ENCODE data around the gene CARS1.

Gene CARS1

DNA sequence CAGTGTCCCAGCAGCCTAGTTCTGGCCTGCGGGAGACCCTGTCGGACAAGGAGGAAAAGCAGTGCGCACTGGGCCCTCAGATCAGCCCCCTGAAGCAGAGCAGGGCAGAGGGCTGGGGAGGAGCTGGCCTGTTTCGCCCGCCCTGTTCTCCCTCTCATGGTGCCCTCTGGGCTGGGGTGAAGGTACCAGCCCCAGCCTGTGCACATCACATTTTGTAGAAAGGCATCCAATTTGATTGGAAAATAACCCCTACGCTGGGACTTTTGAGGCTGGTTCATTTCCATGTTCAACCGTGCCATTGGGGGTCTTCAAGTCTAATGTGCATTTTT, 64.3 kb downstream of the CARS1 start:
- no peak for DNase-seq (ENCODE audit: low read depth, low spot score)
- H3K4me3 ChIP-seq (ENCODE audit: low read depth, low read length): peak overlapping the region; percentile 92
- TF ChIP-seq, protein P1, sequence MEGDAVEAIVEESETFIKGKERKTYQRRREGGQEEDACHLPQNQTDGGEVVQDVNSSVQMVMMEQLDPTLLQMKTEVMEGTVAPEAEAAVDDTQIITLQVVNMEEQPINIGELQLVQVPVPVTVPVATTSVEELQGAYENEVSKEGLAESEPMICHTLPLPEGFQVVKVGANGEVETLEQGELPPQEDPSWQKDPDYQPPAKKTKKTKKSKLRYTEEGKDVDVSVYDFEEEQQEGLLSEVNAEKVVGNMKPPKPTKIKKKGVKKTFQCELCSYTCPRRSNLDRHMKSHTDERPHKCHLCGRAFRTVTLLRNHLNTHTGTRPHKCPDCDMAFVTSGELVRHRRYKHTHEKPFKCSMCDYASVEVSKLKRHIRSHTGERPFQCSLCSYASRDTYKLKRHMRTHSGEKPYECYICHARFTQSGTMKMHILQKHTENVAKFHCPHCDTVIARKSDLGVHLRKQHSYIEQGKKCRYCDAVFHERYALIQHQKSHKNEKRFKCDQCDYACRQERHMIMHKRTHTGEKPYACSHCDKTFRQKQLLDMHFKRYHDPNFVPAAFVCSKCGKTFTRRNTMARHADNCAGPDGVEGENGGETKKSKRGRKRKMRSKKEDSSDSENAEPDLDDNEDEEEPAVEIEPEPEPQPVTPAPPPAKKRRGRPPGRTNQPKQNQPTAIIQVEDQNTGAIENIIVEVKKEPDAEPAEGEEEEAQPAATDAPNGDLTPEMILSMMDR (IDR thresholded peaks at IDR 0.05; ENCODE audit: low read depth, low read length): no peak
- in situ Hi-C loops (cut with HindIII; ENCODE audit: low sequenced_read_pairs): no loop called here

DNA sequence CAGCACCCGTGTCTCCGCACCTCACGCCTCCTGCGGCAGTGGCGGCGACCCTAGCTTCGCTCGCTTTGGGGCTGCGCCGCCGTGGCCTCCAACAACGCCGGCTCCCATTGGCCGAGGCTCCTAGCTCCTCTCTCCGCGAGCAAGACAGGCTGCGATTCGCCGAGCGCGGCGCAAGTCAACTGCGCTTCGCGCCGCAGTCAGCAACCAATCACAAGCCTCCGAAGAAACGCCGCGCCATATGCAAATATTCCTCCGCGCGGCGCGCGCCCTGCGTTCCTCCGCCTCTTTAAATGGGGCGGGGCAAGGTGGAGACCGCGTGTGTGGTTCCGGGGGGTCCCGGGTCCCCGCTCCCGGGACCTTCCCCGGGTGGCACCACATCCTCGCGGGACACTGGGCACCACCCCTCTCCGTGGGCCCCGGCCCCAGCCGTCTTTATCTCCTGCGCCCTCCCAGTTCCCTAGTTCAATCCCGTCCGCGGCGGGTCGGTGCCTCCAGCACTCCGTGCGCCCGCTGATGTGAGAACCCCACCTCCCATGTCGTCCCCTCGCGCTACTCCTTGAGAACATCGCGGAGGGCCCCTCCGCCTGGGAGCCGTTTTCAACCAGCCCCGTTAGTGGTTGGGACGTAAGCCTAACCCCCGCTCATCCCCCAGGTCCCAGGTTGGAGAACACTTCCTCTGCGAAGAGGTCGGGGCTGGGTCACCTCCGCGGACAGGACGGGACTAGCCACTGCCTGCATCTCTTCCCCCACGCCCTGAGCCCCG, 64.8 kb downstream of the CARS1 start, which contains the start of gene NAP1L4:
NAP1L4 (minus strand) TSS at position 96 of the 763 bp plus-strand sequence. CDS start 13,109 bp downstream, outside the sequence.
- in situ Hi-C loops (cut with HindIII; ENCODE audit: low sequenced_read_pairs): no loop called here
- peak within 1 kb of the TSS; percentile 92 for H3K4me3 ChIP-seq (ENCODE audit: low read depth, low read length)
- TF ChIP-seq, protein P1 (IDR thresholded peaks at IDR 0.05; ENCODE audit: low read depth, low read length): no peak
- DNase-seq (ENCODE audit: low read depth, low spot score): peak; percentile 97

DNA sequence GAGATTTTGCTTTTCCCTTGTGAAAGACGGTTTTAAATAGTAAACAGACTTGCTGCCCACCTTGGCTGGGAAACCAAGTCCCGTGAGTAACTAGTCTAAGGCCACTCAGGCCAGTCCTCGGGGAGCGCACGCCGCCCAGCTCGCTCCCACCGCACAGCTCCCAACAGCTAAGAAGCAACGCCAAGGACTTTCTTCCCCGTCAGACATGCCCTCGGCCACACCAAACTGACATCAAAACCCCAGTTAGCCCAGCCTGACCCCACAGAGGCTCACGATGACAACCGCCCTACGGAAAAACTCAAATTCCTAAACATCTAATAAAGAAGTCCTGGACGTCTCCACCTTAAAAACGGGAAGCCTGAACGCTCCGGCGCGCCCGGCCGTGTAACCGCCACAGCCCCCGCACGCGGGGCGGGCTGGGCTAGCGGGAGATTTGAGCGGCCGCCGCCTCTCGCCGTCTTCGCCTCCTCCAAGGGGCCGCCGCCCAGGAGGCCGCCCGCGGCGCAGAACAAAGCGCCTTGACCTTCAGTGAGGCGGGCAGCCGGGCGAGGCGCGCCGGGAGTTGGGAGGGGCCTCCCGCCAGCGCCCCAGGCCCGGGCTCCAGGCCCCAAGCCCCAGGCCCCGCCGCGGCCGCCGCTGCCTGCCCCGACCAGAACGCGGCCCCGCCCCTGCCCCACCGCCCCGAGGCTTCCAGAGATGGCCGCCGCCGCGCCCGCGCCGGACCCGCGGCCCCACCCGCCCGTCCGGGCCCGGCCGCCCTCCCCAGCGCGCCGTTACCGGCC, 65.6 kb downstream of the CARS1 start:
- peak overlapping the region; percentile 92 for H3K4me3 ChIP-seq (ENCODE audit: low read depth, low read length)
- in situ Hi-C loops (cut with HindIII; ENCODE audit: low sequenced_read_pairs): no loop called here
- DNase-seq (ENCODE audit: low read depth, low spot score): peak; percentile 51
- TF ChIP-seq, protein P1 (IDR thresholded peaks at IDR 0.05; ENCODE audit: low read depth, low read length): no peak

DNA sequence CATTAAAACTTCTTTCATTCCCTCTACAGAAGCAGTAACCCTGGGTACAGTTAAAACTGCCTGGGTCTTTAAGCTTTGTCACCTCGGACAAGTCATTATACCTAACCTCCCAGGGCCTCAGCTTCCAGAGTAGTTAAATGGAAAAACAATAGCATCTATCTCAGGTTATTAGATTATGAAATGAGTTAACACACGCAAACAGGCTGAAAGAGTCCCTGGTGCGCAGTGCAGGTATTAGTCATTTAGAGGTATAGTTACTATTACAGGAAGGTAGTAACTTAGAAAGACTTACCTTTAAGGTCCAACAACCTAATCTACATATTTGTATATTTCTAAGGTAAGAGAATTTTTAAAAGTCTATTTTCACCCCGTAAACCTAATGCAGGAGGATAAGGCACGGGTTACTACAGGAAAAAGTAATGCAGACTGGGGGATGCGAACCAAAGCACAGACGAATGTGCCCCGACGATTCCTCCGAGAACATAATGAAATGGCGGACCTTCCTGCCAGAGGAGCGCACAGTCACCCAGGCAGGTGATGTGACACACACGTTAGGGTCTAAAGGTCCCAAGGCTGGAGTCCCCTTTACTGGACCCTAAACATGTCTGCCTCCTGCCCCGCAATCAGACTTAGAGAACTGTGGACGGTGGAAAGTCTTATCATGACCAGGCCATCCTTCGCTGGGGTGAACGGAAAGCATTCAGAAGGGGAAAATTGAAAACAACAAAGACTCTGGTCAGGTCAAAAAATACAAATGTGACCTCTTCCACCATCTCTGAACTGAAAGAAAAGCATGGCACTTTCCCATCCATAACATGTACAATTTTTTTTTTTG, 66.4 kb downstream of the CARS1 start:
- peak overlapping the region; percentile 92 for H3K4me3 ChIP-seq (ENCODE audit: low read depth, low read length)
- TF ChIP-seq, protein P1 (IDR thresholded peaks at IDR 0.05; ENCODE audit: low read depth, low read length): no peak
- no peak for DNase-seq (ENCODE audit: low read depth, low spot score)
- in situ Hi-C loops (cut with HindIII; ENCODE audit: low sequenced_read_pairs): no loop called here

DNA sequence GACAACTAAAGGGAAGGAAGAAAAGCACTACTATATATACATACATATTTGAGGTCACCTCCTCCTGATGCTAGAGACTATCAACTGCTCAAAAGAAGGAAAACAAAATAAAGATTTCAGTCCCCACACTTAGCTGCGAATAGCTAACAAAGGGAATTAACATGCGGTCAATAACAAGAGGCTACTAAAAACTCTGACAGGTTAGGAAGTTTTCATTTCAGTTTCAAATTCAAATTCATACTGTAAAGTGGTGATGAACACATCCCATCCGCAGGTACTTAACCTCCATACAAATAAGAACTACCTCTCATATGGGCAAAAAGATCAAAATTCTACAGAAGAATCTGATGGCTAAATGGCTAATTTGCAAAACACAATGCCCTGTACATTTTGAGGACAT, 67.7 kb downstream of the CARS1 start:
- H3K4me3 ChIP-seq (ENCODE audit: low read depth, low read length): peak overlapping the region; percentile 92
- no peak for DNase-seq (ENCODE audit: low read depth, low spot score)
- TF ChIP-seq, protein P1 (IDR thresholded peaks at IDR 0.05; ENCODE audit: low read depth, low read length): no peak
- in situ Hi-C loops (cut with HindIII; ENCODE audit: low sequenced_read_pairs): no loop called here

DNA sequence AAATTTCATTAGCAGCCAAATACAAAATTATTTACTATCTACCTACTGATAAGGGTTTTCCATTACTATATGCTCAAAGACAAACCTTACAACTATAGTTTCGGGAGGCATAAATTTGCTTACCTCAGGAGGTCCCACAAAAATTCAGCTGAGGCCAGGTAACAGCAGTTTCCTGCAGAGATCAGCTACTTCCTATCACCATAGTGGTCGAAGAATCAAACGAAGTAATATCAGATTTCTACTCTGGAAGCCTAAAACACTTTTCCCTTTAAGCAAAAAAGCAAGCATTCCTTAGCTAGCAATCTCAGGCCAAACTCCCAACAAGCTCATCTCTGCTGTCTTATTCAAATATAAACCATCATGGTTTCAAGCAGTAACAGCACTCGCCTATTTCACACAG, 68.2 kb downstream of the CARS1 start:
- TF ChIP-seq, protein P1 (IDR thresholded peaks at IDR 0.05; ENCODE audit: low read depth, low read length): no peak
- peak overlapping the region; percentile 92 for H3K4me3 ChIP-seq (ENCODE audit: low read depth, low read length)
- no peak for DNase-seq (ENCODE audit: low read depth, low spot score)
- in situ Hi-C loops (cut with HindIII; ENCODE audit: low sequenced_read_pairs): no loop called here
